WTC11 (cell line): Measurements from ENCODE around the gene AP1S1.

Source experiments
- CREM ChIP-seq: sonication (generic); formaldehyde crosslinking; IDR thresholded peaks from 2 replicates; pipeline ENCODE4 v1.8.1; 2022; ENCODE audit warnings: mild to moderate bottlenecking, missing genetic modification reagents, moderate library complexity
- CTCF ChIP-seq: fragments of 200-600 bp; IDR thresholded peaks from 2 replicates; pipeline ENCODE4 v1.8.0; 2022; ENCODE audit warnings: antibody characterized with exemption
- JUN ChIP-seq: sonication (generic); formaldehyde crosslinking; IDR thresholded peaks from 2 replicates; pipeline ENCODE4 v1.8.0; 2023; ENCODE audit warnings: mild to moderate bottlenecking, missing genetic modification reagents
- NFE2L1 ChIP-seq: sonication (generic); formaldehyde crosslinking; IDR thresholded peaks from 2 replicates; pipeline ENCODE4 v1.8.1; 2023; ENCODE audit warnings: missing genetic modification reagents
- PRDM15 ChIP-seq: sonication (generic); formaldehyde crosslinking; IDR thresholded peaks from 2 replicates; pipeline ENCODE4 v1.8.0; 2022; ENCODE audit warnings: missing genetic modification reagents
- USF2 ChIP-seq: sonication (generic); formaldehyde crosslinking; IDR thresholded peaks from 2 replicates; pipeline ENCODE4 v1.8.1; 2023; ENCODE audit warnings: mild to moderate bottlenecking, missing genetic modification reagents, moderate library complexity

GRCh38 chr7:101198476-101198875, 44.2 kb downstream of the AP1S1 start:
- no peak for TF ChIP-seq CTCF
- TF ChIP-seq CREM (CRISPR knock-in tag): no peak
- no peak for TF ChIP-seq NFE2L1 (CRISPR knock-in tag)
- no peak for TF ChIP-seq USF2 (CRISPR knock-in tag)
- no peak for TF ChIP-seq PRDM15 (CRISPR knock-in tag)
- no peak for TF ChIP-seq JUN (CRISPR knock-in tag)
